Germinal center (tissue), 1 donor: ENCODE data around the gene PUS1.

Experiments used
- DNase-seq: peaks from one replicate; pipeline ENCODE4 v3.0.0; 2012; ENCODE audit warnings: mixed read lengths, low spot score

Gene PUS1

DNA sequence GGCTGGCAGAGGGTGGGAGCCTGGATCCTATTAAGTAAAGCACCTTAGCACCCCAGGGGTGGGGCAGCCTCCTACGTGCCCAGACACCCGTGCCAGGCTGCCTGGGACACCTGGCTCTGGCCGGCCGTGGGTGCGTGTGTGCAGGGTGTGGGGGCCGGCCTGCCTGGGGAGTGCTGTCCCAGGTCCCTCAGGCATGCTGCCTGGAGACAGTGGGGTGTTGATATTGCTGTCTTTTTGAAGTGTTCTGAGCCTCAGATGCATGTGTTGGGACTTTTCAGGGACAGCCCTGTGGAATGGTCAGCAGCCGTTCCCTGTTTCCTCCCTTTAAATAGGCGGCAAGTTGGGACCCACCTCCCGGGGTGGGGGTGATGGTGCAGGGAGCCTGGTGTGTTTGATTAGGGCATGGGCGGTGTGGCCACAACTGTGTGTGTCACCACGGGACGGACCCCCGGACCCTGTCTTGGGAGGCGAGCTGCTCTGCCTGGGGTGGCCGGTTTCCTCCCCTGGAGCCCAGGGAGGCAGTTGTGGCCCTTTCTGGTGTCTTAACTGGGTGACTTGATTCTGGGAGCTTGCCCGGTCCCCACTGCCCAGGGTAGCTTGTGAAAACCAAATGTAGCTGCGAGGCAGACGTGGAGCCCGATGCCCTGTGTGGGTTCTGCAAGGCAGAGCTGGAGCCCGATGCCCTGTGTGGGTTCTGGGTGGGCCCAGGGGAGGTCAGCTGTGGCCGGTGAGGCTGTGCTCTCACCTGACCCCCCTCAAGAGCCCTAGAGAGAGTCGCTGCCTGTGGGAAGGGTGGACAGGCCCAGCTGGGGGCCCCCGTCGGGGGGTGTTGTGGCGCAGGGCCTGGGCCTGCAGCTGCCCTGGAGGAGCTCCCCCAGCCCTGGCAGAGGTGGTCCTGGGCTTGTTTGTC is 26.5 kb upstream of the PUS1 start:
- no peak for DNase-seq

DNA sequence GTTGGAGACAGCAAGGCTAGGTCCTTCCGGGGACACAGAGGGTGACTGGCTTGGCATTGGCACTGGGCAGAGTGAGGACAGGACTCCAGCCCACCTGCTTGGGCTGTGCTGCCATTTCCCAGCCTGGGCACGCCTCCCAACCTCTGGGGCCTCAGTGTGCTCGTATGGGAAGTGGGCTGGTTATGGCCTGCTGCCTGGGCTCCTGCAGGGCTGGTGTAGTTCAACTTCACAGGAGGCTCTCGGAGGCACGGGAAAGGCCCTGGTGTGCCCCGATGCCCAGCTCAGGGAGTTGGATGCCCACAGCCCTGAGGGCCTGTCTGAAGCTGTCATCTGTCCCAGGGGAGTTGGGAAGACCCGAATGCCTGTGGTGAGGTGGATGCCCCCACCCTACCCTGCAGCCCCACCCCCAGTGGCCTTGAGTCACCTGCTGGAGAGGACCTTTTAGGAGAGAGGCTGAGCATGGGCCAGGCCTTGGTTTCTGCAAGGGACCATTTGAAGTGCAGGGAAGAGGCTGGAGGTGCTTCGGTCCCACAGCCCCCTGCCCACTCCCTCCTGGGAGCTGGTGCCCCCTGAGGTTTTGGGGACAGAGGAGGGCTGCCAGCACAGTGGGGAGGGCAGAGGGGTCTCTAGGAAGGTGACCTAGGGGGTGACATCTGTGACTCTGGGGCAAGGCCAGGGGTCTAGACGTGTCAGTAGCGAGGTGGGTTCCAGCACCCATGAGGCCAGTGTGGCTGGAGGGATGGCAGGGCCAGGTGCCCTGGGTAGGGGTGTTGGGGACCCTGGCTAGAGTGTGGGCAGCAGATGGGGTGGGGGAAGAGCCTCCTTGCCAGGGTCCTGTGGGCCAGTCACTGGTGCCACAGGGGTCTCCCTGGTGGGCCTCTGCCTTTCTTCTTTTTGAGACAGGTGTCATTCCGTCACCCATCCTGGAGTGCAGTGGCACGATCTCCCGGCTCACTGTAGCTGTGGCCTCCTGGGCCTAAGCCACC is 25.5 kb upstream of the PUS1 start:
- no peak for DNase-seq

DNA sequence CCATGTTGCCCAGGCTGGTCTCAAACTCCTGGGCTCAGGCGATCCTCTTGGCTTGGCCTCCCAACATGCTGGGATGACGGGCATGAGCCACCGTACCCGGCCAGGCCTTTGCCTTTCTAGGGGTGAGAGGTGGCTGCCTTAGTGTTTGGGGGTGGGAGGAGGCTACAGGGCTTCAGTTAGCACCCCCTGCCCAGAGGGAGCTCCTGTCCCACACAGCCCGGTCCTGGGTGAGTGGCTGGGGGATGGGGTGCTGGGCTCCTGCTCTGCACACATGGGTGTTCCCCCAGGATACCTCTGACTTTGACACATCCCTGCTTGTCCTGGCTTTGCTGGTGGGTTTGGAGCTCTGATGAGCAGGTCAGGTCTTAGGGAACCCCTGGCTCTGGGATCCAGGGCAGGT is 24.7 kb upstream of the PUS1 start:
- no peak for DNase-seq

DNA sequence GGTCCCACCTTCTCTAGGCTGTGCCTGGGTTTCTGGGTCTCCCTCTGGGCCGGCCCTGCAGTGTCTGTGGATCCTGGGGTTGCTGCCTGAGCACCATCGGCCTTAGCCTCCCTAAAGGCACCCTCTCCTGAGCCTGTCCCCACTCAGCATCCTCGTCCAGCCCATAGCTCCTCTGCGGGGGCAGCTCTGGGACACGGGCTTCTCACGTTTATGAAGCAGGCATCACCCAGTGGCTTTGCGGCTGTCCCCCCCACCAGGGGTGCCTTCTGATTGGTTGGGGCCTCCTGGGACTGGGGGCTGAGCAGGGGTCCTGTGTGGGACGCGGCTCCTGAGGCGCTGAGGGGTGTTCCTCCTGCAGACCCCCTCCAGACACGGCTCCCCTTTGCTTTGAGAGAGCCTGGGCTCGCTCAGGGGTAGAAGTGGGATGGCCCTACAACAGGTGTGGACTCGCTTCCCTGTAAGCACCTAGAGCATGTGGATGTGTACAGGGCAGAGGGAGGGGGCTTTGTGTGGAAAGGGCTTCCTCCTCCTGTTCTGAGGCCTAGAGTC is 23.9 kb upstream of the PUS1 start:
- DNase-seq, result no peak

DNA sequence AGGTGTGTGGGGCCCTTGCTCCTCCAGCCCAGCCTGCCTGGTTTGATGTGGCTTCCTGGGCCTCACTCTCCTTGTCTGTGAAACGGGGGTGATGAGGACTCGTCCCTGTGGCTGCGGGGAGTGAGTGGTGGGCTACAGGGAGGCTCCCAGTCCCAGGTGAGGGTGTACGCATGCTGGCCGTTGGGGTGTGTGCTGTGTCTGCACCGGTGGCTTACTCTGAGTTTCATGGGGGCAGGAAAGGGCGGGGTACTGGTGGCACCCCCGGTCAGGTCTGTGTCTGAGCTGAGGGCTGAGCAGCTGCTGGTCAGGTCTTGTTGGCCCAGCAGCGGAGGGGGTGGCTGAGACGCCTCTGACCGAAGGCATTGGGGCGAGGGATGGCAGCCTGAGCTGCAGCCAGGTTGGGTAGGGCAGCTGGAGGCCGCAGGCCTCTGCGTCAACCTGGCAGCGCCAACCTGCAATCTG is 23.4 kb upstream of the PUS1 start:
- DNase-seq, result no peak

DNA sequence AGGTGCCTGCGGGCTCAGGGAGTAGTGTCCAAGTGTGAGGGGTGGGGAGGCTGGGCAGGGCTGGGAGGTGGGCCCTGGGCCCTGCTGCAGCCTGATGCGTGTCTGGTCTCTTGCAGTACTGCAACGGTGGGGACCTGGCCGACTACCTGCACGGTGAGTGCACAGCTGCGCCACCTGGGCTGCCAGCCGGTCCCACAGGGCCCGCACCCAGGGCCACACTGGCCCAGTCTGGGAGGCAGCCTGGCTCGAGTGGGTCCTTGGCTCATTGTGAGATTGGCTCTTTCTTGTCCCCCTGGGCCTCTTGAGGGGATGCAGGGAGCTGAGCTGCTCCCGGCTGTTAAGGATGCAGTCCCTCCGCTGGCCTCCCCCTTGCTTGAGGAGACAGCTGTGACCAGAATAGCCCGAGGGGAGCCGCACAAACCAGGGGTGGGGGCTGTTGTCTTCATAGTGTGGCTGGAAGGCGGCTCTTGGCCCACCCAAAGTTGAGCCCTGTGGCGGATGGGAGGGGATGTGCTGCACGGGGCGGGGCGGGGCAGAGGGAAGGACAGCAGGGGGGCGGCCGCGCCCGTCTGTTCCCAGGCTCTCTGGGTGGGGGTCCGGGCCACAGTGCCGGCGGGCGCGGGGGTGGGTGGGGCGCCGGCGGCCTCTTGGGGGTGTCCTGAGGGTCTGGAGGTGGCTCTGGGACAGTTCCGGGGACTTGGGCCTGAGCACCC is 21.5 kb upstream of the PUS1 start:
- DNase-seq, result no peak

DNA sequence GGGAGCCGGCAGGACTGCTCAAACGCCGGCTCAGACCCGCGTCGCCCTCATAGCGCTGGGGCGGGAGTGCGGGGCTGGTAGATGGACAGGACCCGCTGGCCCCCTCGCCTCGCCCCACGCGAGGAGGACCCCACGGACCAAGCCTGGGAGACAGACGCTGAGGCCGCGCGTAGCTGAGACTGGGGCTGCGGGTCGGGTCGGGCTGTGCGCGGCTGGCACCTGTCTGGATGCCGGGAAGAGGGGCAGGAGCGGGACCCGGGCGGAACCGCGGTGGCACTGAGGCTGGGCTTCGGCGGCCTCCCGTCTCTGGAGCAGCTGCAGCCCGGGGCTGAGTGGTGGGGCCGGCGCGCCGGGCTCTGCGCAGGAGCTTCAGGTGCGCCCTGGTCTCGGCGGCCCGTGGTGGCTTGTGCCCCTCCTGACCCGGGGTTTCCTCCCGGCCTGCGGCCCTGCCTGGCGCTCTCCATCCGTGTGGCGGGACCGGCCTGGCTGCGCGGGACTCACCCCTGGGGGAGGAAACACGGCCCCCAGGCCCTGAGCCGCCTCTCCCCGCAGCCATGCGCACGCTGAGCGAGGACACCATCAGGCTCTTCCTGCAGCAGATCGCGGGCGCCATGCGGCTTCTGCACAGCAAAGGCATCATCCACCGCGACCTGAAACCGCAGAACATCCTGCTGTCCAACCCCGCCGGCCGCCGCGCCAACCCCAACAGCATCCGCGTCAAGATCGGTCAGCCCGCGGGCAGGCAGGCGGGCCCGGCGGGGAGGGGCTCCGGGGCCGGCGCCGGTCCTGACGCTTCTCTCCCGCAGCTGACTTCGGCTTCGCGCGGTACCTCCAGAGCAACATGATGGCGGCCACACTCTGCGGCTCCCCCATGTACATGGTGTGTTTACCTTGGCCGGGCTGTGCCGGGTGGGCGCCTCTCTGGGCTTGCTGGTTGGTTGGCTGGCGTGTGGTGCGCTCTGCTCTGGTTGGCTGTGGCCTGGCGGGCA is 20.7 kb upstream of the PUS1 start:
- no peak for DNase-seq

DNA sequence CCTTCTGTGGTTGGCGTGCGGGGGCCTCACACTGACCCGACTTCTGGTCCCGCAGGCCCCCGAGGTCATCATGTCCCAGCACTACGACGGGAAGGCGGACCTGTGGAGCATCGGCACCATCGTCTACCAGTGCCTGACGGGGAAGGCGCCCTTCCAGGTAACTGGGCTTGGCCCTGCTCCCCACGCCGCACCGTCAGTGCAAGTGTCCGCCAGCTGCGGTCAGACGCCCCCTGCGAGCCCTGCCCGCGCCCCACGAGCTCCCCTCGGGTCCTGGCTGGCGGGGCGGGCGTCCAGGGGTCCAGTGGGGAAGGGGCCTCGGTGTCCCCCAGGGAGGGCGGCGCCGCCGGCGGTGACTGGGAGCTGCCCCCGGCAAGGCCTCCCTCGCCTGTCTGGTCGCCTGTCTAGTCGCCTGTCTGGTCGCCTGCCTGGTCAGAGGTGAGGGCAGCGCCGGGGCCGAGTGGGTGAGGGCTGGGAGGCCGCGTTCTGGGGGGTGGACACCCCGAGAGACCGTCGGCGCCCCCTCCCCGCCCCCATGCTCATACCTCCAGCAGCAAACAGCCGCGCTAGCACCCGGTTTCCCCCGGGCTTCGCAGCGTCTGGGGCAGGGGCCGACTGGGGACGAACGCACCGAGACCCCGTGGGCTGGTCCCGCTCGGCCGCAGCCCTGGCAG is 19.9 kb upstream of the PUS1 start:
- no peak for DNase-seq

DNA sequence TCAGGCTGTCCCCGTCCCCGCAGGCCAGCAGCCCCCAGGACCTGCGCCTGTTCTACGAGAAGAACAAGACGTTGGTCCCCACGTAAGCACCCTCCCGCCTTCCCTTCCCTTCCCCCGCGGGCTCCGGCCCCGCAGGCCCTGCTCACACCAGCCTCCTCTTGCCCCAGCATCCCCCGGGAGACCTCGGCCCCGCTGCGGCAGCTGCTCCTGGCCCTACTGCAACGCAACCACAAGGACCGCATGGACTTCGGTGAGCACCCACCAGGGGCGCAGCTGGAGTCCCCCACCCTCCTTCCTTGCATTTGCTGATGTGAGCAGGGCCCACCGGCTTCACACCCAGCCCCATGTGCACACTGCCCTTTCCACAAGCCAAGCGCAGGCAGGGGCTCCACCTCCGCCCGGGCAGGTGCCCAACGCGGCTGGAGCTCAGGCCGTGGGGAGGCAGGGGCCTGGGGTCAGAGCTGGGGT is 19.3 kb upstream of the PUS1 start:
- DNase-seq, result no peak

DNA sequence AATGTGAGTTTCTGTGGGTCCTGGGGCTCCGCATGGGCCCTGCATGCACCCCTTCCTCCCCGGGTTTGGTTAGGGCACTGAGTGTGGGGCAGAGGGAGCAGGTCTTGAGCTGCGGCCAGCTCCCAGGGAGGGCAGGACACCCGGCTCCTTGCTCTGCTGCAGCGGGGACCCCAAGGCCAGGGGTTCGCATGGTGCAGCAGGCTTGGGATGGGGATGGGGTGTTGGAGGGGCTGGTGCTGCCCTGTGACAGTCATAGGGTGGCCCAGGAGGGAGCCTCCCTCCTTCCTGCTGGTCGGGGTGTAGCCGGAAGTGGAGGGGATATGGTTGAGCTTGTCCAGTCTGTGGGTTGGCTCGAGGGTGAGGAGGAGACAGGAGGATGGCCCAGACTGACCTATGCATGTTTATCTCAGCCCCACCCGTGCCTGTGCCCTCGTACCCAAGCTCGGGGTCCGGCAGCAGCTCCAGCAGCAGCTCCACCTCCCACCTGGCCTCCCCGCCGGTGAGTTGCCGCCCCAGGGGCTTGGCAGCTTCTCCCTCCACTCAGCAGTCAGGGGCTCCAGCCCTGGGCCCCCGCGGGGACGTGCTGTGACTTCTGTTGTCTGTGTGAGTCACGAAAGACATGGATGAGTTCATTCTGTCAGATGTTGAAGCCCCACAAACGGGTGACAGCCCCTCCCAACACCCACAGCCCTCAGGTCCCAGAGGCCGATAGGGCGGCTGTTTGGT is 18.6 kb upstream of the PUS1 start:
- DNase-seq, result no peak

DNA sequence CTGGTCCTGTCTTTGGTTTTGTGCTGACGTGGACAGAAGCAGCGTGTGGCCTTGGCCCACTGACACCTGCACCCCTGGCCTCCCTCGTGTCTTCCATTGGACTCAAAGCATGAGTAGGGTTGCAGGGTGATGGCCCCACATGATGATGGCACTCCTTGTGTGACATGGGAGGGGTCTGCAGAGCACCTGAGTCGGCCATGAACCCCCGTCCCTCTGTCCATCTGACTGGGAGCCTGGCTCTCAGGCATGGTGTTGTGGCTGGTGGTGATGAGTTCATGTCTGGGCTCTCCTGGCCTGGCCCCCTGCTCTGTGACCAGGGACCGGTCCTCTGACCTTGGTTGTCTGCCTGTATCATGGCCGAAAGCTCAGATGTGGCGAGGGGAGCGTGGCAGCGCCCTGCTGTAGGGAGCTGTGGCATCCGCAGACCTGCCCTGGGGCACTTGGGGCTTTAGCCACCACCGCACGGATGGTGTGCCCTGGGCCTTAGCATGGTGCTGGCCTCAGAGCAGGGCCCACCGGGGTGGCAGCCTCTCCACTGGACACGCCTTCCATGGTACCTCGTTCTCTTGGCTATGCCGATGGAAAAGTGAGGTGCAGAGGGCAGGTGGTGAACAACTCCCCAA is 17.9 kb upstream of the PUS1 start:
- no peak for DNase-seq

DNA sequence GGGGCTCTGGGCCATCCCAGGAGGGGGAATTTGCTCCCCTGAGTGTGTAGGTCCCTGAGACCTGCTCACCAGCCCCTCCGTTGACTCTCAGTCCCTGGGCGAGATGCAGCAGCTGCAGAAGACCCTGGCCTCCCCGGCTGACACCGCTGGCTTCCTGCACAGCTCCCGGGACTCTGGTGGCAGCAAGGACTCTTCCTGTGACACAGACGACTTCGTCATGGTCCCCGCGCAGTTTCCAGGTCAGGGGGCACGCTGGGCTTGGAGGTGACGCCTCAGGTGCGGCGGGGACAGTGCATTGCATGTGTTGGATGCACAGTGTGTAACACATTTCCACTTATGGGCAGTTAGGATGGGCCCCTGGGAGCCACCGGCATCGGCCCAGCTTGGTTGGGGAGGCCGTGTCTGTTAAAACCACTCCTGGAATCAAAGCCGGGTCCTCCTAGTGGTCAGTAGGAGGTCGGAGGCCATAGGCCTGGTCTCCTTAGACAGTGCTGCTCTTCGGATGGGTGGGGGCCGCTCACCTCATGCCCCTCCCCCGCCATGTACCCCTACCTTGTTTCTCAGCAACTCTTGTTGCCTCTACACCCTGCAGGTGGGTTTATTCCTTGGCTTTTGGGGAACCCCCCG is 17.1 kb upstream of the PUS1 start:
- no peak for DNase-seq

DNA sequence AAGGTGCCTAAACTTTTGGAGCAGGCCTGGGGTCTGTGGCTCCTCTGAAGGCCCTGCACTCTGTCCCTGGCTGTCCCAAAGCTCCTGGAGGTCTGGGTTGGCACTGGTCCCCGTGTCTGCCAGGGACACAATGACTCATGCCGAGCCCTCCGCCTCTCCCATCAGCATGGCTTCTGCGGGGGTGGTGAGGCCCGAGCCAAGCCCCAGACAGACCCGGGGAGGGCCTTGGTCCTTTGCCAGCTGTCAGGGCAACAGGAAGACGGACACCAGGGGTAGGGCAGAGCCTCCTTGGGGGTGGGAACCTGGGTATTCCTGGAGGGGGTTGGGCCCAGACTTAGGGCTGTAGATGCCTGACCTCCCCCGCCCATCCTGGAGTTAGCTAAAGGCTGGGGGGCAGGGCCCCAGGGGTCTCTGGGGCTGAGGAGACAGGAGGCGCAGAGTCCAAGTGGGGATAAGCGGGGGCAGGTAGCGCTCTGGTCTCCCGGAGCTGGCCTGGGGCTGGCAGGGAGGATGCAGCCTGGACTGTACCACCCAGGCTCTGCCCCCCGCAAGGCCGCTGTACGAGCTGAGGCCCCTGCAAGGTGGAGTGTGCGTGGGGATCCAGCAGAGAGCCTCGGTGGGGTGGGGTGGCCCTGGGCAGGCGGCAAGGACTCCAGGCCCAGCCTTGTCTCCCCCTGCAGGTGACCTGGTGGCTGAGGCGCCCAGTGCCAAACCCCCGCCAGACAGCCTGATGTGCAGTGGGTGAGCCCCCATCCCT is 16.4 kb upstream of the PUS1 start:
- no peak for DNase-seq

DNA sequence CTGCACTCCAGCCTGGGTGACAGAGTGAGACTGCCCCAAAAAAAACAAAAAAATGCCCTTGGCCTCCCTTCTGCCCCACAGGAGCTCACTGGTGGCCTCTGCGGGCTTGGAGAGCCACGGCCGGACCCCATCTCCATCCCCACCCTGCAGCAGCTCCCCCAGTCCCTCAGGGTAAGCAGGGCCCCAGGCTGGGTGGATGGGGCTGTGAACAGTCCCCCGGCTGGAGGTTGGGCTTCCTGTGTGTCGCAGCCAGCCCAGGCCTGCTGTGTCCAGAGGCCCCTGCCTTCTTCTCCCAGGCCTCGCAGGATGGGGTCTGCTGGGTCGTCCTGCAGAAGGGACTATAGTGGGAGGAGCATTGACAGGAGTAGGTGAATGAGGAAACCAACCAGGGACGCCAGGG is 15.4 kb upstream of the PUS1 start:
- DNase-seq, result no peak

DNA sequence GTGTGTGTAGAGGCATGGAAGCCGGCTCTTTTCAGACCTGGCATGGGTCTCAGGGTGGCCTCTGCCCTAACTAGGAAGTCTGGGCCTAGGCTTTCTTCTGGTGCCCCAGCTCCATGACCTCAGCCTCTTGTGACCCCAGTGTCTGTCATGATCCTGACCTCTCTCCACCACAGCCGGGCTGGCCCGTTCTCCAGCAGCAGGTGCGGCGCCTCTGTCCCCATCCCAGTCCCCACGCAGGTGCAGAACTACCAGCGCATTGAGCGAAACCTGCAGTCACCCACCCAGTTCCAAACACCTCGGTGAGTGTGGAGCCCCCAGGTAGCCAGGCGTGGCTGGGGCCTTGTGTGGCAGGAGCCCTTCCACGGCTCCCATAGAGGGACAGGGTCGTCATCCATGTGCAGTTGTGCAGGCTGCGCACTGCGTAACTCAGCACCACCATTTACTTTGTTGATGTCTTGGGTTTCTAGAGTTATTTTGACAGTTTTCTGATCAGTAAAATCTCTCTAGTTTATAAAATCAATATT is 14.8 kb upstream of the PUS1 start:
- no peak for DNase-seq

DNA sequence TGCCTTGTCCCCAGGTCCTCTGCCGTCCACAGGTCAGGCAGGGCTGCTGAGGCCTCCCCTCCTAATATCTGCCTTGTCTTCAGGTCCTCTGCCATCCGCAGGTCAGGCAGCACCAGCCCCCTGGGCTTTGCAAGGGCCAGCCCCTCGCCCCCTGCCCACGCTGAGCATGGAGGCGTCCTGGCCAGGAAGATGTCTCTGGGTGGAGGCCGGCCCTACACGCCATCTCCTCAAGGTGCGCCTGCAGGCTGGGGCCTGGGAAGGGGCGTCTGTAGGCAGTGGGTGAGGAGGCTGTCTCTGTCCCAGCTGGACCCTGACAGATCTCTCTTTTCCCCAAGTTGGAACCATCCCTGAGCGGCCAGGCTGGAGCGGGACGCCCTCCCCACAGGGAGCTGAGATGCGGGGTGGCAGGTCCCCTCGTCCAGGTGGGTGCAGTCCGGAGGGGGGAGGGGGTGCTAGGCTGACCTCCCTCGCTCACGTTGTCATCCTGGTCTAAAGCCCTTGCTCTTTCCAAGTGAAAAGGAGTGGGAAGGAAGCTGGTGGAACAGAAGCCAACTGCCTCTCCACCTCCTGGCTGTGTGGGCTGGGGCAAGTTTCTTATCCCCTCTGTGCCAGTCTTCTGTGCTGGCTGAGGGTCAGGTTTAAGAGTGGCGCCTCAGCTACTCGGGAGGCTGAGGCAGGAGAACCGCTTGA is 13.9 kb upstream of the PUS1 start:
- DNase-seq, result no peak

DNA sequence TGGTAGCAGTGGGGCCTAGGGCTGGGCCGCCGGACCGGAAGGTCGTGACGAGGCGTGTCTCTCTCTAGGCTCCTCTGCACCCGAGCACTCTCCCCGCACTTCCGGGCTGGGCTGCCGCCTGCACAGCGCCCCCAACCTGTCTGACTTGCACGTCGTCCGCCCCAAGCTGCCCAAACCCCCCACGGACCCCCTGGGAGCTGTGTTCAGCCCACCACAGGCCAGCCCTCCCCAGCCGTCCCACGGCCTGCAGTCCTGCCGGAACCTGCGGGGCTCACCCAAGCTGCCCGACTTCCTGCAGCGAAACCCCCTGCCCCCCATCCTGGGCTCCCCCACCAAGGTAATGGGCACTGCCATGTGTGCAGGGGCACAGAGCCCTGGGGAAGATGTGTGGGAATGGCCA is 13.3 kb upstream of the PUS1 start:
- DNase-seq, result no peak
